ENCODE results near the gene SMAD9. TPM values are rescaled to one million over a fixed set of nuclear protein-coding genes. Genes with fewer than 3 reads are reported as not detected.

SMAD9 gene
- total and polyA plus RNA-seq, 2 of the 13 experiments (the other 11 are each of a cell fraction or from before 2014, with no cell fraction given) = 4.2 to 7.7 TPM

GRCh38 chr13:36919833-36920615, at the start of gene SMAD9 (continued):
- TF ChIP-seq, protein P1, sequence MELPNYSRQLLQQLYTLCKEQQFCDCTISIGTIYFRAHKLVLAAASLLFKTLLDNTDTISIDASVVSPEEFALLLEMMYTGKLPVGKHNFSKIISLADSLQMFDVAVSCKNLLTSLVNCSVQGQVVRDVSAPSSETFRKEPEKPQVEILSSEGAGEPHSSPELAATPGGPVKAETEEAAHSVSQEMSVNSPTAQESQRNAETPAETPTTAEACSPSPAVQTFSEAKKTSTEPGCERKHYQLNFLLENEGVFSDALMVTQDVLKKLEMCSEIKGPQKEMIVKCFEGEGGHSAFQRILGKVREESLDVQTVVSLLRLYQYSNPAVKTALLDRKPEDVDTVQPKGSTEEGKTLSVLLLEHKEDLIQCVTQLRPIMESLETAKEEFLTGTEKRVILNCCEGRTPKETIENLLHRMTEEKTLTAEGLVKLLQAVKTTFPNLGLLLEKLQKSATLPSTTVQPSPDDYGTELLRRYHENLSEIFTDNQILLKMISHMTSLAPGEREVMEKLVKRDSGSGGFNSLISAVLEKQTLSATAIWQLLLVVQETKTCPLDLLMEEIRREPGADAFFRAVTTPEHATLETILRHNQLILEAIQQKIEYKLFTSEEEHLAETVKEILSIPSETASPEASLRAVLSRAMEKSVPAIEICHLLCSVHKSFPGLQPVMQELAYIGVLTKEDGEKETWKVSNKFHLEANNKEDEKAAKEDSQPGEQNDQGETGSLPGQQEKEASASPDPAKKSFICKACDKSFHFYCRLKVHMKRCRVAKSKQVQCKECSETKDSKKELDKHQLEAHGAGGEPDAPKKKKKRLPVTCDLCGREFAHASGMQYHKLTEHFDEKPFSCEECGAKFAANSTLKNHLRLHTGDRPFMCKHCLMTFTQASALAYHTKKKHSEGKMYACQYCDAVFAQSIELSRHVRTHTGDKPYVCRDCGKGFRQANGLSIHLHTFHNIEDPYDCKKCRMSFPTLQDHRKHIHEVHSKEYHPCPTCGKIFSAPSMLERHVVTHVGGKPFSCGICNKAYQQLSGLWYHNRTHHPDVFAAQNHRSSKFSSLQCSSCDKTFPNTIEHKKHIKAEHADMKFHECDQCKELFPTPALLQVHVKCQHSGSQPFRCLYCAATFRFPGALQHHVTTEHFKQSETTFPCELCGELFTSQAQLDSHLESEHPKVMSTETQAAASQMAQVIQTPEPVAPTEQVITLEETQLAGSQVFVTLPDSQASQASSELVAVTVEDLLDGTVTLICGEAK (IDR thresholded peaks at IDR 0.05) = no peak
- TF ChIP-seq, protein P1 (CRISPR knock-in tag; IDR thresholded peaks at IDR 0.05) = no peak
- no peak for TF ChIP-seq SCMH1 (CRISPR knock-in tag; IDR thresholded peaks at IDR 0.05; ENCODE audit: borderline replicate concordance)
- no peak for TF ChIP-seq CBFB (CRISPR knock-in tag; IDR thresholded peaks at IDR 0.05)
- TF ChIP-seq, protein P2, sequence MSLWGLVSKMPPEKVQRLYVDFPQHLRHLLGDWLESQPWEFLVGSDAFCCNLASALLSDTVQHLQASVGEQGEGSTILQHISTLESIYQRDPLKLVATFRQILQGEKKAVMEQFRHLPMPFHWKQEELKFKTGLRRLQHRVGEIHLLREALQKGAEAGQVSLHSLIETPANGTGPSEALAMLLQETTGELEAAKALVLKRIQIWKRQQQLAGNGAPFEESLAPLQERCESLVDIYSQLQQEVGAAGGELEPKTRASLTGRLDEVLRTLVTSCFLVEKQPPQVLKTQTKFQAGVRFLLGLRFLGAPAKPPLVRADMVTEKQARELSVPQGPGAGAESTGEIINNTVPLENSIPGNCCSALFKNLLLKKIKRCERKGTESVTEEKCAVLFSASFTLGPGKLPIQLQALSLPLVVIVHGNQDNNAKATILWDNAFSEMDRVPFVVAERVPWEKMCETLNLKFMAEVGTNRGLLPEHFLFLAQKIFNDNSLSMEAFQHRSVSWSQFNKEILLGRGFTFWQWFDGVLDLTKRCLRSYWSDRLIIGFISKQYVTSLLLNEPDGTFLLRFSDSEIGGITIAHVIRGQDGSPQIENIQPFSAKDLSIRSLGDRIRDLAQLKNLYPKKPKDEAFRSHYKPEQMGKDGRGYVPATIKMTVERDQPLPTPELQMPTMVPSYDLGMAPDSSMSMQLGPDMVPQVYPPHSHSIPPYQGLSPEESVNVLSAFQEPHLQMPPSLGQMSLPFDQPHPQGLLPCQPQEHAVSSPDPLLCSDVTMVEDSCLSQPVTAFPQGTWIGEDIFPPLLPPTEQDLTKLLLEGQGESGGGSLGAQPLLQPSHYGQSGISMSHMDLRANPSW (CRISPR knock-in tag; IDR thresholded peaks at IDR 0.05; ENCODE audit: borderline replicate concordance) = no peak
- TF ChIP-seq ZNF446 (CRISPR knock-in tag; IDR thresholded peaks at IDR 0.05) = no peak
- peak; percentile 62 for TF ChIP-seq RBFOX2 (IDR thresholded peaks at IDR 0.05; ENCODE audit: low read depth, low read length)
- no peak for TF ChIP-seq NCOA2 (CRISPR knock-in tag; IDR thresholded peaks at IDR 0.05)
- TF ChIP-seq HNF4G (IDR thresholded peaks at IDR 0.05; ENCODE audit: borderline replicate concordance, low read depth, low read length) = no peak
- no peak for TF ChIP-seq HNF4G (CRISPR knock-in tag; IDR thresholded peaks at IDR 0.05; ENCODE audit: borderline replicate concordance, low read depth)
- no peak for TF ChIP-seq YY1 (IDR thresholded peaks at IDR 0.05; ENCODE audit: insufficient read depth, insufficient replicate concordance, low read depth, low read length)

All from HepG2 (cell line).